GM21786 (cell line): ENCODE results near the gene TRPM6.
"Not testable (repeated sequence)": the region's sequence is repeated elsewhere in the genome, so short reads cannot be mapped to it uniquely, and the experiment has no call there.

ENCODE experiments used
- ATAC-seq: cut with Tn5 transposase; IDR thresholded peaks from one replicate; pipeline ENCODE4 v1.9.1; 2021; ENCODE audit not compliant: unreplicated experiment

The TRPM6 gene

DNA sequence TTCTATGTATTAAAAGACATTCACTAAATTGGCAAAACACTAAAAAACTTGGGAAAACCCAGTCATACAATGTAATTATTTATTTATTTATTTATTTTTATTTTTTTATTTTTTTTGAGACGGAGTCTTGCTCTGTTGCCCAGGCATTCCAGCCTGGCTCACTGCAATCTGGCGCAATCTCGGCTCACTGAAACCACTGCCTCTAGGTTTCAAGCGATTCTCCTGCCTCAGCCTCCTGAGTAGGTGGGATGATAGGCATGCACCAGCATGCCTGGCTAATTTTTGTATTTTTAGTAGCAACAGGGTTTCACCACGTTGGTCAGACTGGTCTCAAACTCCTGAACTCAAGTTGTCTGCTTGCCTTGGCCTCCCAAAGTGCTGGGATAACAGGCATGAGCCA lies 27.5 kb downstream of the TRPM6 start:
- not testable (repeated sequence) for ATAC-seq

DNA sequence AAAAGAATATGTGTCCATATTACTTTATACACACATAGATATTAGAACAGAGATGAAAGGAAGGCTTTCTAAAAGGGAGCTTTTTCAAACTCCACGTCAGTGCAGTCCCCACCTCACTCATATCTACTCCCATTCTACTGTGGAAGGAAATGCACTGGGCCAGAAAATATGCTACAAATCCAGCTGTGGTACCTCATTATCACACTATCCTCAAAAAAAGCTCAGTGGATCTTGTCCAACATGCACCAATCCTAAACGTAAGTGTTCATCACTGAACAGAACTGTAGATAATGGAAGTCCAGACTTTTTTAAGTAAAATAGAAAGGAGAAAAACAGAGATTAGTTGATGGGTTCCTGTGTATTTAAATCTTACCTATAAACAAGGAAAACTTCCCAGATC lies 27.9 kb downstream of the TRPM6 start:
- no peak for ATAC-seq

DNA sequence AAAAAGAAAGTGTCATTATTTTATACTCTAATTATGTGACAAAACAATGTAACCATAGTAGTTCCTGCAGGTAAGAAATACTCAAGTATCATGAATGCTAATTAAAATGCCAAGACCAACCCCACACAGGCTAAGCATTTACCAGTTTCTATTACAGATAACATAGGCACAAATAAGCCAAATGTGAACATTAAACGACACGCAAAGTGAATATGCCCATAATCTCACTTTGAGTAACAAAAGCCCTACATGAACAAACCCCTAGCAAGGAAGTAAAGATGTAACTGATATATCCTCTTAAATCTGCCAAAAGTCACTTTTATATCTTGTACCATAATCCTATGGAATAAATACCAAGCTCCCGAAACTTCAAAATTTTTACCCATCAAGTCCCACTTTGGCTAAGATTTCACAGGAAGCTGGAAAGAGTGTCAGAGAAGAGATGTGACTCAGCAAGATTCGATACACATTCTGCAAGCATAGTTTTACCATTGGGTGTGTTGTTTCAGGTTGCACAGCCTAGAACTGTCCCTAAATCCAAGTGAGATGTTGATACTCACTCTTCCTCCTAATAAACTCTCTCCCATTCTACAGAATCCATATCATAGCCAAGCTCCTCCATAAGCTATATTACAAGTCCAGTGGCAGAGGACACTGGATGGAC lies 28.8 kb downstream of the TRPM6 start:
- no peak for ATAC-seq

DNA sequence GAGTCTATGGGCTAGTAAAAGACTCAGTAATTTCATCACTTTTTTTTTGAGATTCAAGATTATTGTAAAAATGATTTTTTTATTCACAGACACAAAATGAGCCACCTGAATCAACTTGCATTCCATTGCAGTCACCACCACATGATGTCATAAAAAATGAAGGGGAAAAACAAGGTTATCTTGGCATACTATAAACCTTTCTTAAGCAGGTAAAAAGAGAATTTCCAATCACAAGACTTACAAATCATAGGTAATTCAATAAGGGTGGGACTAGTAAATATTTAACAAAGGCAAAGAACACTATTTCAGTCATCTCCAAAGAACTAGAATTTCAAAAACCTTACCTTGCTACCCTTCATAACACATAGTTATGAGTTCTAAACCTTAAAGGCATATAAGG lies 30.7 kb downstream of the TRPM6 start:
- no peak for ATAC-seq

DNA sequence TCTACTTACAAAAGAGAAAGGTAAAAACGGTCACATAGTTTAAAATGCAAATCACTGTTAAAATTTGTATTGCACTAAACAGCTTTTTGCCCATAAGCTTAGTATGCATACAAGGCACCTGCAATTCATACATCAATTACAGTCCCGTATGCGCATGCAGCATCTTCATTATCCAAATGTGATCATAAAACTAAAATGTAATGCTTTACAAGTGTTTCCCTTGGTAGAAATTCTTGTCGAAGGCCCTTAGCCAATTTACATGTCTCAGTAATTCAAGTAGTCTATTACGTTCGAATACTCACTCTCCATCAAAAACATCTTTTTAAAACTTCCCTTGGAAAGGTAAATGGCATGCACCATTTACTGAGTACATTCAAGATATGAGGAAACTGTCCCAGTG lies 32.6 kb downstream of the TRPM6 start:
- no peak for ATAC-seq

DNA sequence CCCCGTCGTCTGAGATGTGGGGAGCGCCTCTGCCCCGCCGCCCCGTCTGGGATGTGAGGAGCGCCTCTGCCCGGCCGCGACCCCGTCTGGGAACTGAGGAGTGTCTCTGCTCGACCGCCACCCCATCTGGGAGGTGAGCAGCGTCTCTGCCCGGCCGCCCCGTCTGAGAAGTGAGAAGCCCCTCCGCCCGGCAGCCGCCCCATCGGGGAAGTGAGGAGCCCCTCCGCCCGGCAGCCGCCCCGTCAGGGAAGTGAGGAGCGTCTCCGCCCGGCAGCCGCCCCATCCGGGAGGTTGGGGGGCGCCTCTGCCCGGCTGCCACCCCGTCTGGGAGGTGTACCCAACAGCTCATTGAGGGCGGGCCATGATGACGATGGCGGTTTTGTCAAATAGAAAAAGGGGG lies 34.7 kb downstream of the TRPM6 start:
- not testable (repeated sequence) for ATAC-seq

DNA sequence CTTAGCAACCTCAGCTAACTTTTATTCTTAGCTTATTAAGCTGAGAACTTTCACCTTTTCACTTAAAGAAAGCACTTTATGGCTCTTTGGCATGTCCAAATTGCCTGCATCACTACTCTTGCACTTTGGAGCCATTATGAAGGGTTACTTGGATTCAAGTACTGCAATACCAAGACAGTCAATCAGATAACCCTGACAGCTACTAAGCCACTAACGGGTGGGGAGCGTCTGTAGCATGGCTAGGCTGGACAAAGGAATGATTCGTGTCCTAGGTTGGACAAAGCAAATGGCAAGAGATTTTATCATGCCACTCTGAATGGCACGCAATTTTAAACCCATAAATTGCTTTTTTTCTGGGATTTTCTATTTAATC lies 39.6 kb downstream of the TRPM6 start:
- no peak for ATAC-seq

DNA sequence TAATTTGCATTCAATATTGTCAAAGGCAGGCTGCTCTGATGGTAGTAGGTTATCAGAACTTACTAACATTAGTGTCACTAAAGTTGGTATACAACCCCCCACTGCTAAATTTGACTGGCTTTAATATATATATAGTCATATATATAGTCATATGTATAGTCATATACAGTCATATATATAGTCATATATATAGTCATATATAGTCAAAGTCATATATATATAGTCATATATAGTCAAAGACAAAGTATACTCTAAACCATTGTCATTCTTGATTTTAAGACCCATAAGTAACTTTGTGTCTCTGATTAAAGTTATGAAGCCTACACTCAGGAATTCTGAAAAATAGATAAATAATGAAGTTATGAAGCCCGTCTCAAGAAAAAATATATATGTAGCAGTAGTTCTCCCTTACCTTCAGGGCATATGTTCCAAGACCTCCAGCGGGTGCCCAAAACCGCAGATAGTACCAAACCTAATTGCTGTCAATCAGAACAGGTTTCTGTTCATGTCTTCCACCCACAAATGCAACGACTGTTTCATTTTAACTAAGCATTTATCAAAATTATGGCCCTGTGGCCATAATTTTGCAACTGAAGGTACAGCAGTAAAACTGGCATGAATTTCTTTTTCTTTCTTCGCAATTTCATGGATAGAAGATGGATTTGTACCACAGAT lies 40.1 kb downstream of the TRPM6 start:
- ATAC-seq = no peak

DNA sequence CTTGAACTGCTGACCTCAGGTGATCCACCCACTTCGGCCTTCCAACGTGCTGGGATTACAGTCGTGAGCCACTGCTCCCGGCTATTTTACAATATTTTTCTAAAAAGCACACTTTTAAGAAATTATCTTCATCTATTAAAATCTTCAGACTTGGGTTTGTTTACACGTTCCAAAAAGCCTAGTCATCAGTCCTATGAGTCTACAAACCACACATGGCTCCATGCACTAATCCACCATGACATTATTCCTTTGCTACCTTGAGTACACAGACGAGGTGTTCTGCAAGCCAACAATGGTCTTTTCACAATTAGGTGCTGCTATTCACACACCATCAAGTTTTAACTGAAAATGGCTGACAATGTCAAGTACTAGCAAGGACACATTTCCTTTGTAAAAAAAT lies 41.0 kb downstream of the TRPM6 start:
- ATAC-seq = no peak

DNA sequence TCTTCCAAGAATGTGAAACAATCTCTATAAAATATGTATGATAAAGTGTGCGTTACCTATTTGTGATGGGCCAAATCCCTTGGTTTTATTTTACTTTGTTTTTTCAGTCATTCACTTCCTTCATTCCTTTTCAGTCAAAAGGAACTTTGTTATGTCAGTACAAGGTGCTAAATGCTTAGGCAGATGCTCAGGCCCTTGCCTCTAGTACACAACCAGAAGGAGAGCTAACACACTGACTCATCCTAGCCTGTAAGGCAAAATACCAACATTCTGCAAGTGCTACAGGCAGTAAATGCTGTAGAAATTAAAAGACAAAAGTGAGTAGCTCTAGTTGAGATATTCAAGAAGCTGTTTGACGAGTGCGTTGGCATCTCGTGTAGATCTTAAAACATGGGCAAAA lies 49.4 kb downstream of the TRPM6 start:
- no peak for ATAC-seq

DNA sequence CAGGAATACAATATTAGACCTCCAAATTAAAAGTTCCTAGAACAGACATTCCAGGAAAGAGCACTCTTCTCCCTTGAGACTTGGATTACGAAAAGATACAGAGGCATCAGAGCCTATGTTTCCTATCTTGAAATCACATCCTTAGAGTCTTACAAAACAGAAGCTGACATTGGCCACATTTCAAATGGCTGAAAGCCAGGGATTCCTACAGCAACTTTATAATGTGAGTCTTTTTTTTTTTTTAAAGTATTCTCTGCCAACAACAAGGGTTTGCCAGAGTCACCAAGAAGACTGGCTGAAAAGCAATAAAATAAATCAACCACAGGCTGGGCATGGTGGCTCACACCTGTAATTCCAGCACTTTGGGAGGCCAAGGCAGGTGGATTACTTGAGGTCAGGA lies 63.1 kb downstream of the TRPM6 start:
- ATAC-seq = no peak

DNA sequence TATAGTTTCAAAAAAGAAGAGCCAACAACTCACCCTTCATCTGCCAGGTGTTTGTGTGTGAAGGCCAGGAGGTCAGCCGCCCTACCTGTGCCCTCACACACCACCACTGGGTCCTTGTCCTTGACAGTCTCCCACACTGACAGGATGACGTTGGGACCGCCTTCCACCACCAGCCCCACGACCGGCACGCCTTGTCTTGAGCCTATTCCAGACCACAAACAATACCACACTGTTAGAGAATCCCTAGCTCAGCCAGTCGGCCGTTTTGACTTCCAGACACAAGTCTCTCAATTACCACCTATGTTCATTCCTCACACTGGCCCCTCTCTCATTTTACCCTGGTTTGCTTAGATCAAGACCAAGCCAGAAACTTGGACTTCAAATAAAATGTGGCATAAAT lies 66.1 kb downstream of the TRPM6 start:
- ATAC-seq = no peak

DNA sequence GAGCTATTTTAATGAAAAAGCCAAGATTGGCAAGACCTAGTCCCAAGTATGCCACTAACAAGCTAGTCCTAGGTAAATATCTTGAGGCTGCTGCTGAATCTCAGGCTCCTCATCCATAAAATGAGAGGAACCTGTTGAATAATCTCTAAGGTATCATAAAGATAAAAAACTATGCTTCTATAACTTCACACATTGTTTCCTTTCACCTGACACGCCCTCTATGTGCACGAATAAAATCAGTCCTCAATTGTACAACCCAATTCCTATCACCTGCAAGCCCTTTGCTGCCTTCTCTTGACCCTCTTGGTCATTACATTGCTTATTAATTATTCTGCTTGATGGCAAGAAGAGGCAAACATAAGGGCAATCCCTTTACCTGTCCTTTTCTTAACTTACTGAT lies 69.9 kb downstream of the TRPM6 start:
- ATAC-seq = no peak

DNA sequence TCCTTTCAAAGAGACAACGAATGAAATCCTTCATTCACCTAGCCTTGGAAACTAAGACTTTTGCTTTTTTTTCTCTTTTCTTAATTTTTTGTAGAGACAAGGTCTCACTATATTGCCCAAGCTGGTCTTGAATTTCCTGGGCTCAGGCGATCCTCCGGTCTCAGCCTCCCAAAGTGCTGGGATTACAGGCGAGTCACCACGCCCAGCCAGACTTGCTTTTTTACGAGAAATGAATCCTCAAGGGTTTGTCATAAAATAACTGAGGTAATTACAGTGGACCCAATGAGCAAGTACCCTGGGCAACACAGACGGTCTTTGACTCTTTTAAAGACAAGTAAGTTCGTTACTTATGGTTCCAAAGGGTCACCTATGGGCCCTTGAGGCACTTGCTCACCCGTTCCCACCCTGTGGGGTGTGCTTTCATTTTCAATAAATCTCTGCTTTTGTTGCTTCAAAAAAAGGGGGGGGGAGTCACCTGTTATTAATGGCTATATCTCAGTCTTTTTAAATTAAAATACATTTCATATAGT lies 70.4 kb downstream of the TRPM6 start:
- no peak for ATAC-seq

DNA sequence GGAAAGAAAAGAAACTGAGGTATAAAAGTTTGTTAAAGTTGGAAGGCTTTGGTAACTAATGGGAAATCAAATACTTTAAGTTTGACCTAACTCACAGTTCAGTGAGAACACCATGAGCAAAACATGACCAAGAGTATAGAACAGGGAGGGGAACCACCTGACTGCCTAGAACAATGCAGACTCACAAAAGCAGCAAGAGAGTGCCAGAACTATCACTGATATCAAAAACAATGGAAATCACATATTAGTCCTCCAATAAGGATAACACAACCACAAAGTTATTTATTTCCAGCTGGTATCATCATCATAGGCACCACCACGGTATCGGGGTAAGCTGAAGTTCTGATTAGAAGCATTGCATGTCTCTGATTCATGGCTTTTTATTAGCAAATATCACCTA lies 77.5 kb downstream of the TRPM6 start:
- no peak for ATAC-seq

DNA sequence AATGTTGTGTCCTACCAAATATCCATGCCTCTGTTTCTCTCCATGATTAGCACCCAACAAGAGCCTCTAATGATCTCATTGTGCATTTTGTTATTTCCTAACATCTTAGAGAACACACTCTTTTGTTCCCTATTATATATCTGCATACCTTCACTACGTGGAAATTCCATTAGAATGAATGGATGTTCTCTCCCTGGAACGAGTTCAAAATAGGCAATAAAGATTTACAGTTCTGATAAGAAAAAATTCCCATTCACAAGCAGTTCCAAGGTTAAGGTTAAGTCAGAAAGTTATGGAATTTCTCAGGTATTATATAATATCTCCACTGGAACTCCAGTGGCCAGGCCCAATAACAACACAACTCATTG lies 83.7 kb downstream of the TRPM6 start:
- no peak for ATAC-seq

DNA sequence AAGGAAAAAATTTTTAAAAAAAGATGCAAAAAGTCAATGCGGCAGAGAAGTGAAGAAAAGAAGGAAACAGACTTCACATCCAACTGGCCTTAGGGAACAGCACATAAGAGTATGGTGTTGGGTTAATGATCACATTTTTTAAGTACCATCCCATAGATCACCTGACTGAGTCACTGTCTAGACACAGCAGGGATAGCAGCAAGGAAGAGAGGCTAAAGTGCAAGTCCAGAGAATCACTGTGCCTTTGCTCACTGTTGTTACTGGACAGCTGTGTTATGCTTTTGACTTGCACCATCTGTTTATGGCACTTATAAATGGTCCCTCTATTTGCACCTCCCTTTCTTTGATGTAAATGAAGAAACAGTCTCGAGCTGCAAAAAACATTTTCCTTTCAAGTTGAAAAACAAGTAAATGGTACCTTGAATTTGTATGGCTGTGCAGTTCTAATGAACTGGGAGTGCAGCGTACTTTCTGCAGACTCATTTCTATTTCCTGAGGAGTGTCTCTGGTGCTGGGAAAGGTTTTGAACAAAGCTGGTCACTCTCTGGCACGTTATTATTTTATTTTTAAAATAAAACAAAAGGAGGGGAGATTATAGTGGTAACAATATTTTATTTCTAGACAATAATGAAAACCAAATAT lies 84.2 kb downstream of the TRPM6 start:
- no peak for ATAC-seq

DNA sequence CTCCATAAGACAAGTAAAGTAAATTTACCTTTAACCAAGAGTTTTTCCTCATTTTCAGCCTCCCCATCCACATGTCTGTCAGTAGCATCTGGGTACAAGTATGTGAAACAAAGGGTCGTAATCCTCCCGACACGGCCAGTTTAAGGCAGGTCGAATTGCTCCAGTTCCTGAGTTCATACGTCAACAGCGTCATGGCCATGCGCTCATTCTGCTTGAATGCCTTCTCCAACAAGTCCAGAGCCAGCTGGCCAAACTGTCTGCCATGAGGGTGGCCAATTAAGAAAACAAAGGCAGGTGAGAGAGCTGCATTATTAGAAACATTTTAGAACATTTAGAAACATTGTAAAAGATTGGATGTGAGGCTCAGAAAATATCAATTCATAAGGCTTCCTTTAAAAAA lies 87.5 kb downstream of the TRPM6 start:
- ATAC-seq = no peak

DNA sequence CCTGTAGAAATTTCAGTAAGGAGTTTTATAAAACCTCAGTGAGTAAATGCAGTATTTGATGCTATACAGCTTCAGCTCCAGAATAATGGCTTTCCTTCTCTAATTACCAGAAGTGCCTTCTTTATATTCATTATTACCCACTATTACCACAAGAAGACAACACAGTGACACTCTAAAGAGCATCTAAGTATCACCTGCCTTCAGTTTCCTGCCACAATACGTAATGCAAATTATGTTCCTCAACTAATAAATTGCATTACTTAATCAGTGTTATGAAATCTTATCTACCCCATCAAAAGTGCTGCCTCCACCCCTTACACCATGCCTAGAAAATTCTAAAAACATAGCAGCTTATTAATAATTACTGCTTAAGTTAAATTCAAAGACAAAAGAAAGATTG lies 91.9 kb downstream of the TRPM6 start:
- no peak for ATAC-seq

DNA sequence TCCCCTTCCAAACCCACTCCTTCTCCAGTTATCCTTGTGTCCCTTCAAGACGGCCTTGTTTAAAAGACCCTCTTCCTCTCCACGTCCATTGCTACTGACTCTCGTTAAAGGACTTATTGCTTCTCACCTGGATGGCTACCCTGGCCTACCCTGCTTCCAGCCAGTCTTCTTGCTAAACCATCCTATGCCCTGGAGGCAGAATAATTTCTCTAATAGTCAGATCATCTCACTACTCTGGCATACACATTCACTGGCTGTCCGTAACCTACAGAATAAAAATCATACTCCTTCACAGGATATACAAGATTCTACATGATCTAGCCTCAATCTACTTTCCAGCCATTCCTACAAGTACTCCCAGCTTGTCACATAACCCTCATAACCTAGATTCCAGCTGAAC lies 92.6 kb downstream of the TRPM6 start:
- ATAC-seq = no peak

DNA sequence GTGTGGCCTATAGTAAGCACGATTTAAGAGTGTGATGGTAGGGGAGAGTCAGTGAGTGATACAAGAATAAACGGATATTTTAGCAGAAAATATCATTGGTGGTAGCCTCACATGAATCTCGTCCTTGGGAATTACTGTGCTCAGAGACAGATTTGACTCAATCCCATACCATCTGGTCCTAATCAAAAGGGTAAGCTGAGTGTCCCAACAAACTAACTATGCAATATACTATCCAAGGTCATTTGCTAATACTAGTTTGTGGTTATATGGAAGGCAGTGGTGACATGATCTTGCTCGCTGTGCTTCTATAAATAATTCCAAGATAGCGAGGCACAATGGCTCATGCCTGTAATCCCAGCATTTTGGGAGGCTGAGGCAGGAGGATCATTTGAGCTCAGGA lies 103.2 kb downstream of the TRPM6 start:
- ATAC-seq = no peak

DNA sequence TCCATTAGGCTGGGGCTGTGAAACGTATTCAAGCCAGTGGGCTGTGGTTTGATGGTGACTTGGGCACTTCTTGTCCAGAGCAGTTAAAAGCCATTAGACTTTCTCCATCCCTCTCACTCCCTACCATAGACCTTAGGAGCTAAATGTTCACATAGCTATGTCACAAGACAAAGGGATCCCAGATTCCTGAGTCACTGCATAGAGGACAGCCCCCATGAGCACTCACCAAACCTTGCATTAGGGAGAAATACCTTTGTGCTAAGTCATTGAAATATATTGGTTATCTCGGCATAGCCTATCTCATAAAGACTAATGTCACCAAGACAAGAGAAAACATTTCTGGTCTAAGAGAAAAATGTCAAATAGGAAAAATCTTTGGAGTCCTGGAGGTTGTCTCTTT lies 104.3 kb downstream of the TRPM6 start:
- no peak for ATAC-seq
